ENCODE results near the gene VDR.

Gene VDR

GRCh38 chr12:47863985-47864384, 40.8 kb downstream of the VDR start:
- no peak for ATAC-seq
- TF ChIP-seq TOX (CRISPR knock-in tag; IDR thresholded peaks at IDR 0.05; ENCODE audit: borderline replicate concordance) (no peak), GLIS3 (CRISPR knock-in tag; IDR thresholded peaks at IDR 0.05) (no peak), ZFP30 (CRISPR knock-in tag; IDR thresholded peaks at IDR 0.05) (no peak), OSR1 (CRISPR knock-in tag; IDR thresholded peaks at IDR 0.05) (no peak), TSHZ2 (CRISPR knock-in tag; IDR thresholded peaks at IDR 0.05) (no peak), ISL1 (CRISPR knock-in tag; IDR thresholded peaks at IDR 0.05) (no peak), SNAI2 (CRISPR knock-in tag; IDR thresholded peaks at IDR 0.05) (no peak), ARNTL (CRISPR knock-in tag; IDR thresholded peaks at IDR 0.05; ENCODE audit: borderline replicate concordance, low read depth) (no peak), ZNF8 (CRISPR knock-in tag; IDR thresholded peaks at IDR 0.05) (no peak), ZFP3 (CRISPR knock-in tag; IDR thresholded peaks at IDR 0.05) (no peak), ZNF565 (CRISPR knock-in tag; conservative IDR thresholded peaks at IDR 0.05; ENCODE audit: low read depth) (no peak), ZNF70 (CRISPR knock-in tag; IDR thresholded peaks at IDR 0.05) (no peak), PPARA (CRISPR knock-in tag; IDR thresholded peaks at IDR 0.05; ENCODE audit: borderline replicate concordance) (no peak)
- TF ChIP-seq, protein P1, sequence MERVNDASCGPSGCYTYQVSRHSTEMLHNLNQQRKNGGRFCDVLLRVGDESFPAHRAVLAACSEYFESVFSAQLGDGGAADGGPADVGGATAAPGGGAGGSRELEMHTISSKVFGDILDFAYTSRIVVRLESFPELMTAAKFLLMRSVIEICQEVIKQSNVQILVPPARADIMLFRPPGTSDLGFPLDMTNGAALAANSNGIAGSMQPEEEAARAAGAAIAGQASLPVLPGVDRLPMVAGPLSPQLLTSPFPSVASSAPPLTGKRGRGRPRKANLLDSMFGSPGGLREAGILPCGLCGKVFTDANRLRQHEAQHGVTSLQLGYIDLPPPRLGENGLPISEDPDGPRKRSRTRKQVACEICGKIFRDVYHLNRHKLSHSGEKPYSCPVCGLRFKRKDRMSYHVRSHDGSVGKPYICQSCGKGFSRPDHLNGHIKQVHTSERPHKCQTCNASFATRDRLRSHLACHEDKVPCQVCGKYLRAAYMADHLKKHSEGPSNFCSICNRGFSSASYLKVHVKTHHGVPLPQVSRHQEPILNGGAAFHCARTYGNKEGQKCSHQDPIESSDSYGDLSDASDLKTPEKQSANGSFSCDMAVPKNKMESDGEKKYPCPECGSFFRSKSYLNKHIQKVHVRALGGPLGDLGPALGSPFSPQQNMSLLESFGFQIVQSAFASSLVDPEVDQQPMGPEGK (CRISPR knock-in tag; IDR thresholded peaks at IDR 0.05; ENCODE audit: borderline replicate concordance), result no peak
- TF ChIP-seq, protein P2, sequence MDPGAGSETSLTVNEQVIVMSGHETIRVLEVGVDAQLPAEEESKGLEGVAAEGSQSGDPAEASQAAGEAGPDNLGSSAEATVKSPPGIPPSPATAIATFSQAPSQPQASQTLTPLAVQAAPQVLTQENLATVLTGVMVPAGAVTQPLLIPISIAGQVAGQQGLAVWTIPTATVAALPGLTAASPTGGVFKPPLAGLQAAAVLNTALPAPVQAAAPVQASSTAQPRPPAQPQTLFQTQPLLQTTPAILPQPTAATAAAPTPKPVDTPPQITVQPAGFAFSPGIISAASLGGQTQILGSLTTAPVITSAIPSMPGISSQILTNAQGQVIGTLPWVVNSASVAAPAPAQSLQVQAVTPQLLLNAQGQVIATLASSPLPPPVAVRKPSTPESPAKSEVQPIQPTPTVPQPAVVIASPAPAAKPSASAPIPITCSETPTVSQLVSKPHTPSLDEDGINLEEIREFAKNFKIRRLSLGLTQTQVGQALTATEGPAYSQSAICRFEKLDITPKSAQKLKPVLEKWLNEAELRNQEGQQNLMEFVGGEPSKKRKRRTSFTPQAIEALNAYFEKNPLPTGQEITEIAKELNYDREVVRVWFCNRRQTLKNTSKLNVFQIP (CRISPR knock-in tag; IDR thresholded peaks at IDR 0.05; ENCODE audit: borderline replicate concordance, low read depth), result no peak
- TF ChIP-seq, protein P3, sequence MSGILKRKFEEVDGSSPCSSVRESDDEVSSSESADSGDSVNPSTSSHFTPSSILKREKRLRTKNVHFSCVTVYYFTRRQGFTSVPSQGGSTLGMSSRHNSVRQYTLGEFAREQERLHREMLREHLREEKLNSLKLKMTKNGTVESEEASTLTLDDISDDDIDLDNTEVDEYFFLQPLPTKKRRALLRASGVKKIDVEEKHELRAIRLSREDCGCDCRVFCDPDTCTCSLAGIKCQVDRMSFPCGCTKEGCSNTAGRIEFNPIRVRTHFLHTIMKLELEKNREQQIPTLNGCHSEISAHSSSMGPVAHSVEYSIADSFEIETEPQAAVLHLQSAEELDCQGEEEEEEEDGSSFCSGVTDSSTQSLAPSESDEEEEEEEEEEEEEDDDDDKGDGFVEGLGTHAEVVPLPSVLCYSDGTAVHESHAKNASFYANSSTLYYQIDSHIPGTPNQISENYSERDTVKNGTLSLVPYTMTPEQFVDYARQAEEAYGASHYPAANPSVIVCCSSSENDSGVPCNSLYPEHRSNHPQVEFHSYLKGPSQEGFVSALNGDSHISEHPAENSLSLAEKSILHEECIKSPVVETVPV (CRISPR knock-in tag; IDR thresholded peaks at IDR 0.05), result no peak

DNA sequence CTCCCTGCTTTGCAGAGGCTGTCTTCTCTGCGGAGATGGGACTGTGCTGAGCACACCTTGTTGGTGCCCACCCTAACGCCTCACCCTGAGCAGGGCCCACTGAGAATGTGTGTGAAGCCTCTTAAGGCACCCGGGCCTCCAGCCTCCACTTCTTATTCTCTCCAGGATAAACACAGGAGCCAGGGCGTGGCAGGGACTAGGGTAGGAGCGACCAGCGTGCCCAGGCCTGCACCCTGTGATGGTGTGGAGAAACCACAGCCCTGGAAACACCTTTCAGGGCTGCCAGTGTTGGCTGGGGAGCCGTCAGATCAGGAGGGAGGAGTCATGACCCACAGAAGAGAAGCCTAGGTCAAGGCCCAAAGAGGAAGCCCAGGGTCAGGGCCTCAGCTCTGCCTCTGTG, 41.3 kb downstream of the VDR start:
- TF ChIP-seq ZNF8 (CRISPR knock-in tag; IDR thresholded peaks at IDR 0.05) (no peak), SNAI2 (CRISPR knock-in tag; IDR thresholded peaks at IDR 0.05) (no peak), ZNF70 (CRISPR knock-in tag; IDR thresholded peaks at IDR 0.05) (no peak), CSDC2 (CRISPR knock-in tag; IDR thresholded peaks at IDR 0.05) (no peak), ZNF565 (CRISPR knock-in tag; conservative IDR thresholded peaks at IDR 0.05; ENCODE audit: low read depth) (no peak), RARB (CRISPR knock-in tag; IDR thresholded peaks at IDR 0.05) (no peak), ARNTL (CRISPR knock-in tag; IDR thresholded peaks at IDR 0.05; ENCODE audit: borderline replicate concordance, low read depth) (no peak), OSR1 (CRISPR knock-in tag; IDR thresholded peaks at IDR 0.05) (no peak), BACH2 (CRISPR knock-in tag; IDR thresholded peaks at IDR 0.05; ENCODE audit: borderline replicate concordance) (no peak)
- TF ChIP-seq, protein P1 (CRISPR knock-in tag; IDR thresholded peaks at IDR 0.05; ENCODE audit: borderline replicate concordance), result no peak
- TF ChIP-seq, protein P3 (CRISPR knock-in tag; IDR thresholded peaks at IDR 0.05), result no peak
- ATAC-seq, result no peak
